PC-9 (cell line): Measurements from ENCODE around the gene ZNF736. TPM values are rescaled to one million over a fixed set of nuclear protein-coding genes. Genes with fewer than 3 reads are reported as not detected.
"Not testable (repeated sequence)": the region's sequence is repeated elsewhere in the genome, so short reads cannot be mapped to it uniquely, and the experiment has no call there.

Source experiments
- BruUV-seq: library from RNA; stranded (reverse); fragments of 400-500 nt; replicated peaks from 2 replicates; lab custom pipeline; 2021; lab: Mats Ljungman, UMichigan
- CTCF ChIA-PET: fragments of 300-600 bp; sonication (Branson Sonifier 250); formaldehyde crosslinking; loops from one replicate; lab custom pipeline; 2022; ENCODE audit warnings: antibody characterized with exemption; lab: Charles Lee
- POLR2A ChIA-PET: fragments of 300-600 bp; sonication (Branson Sonifier 250); formaldehyde crosslinking; loops from one replicate; lab custom pipeline; 2022; ENCODE audit warnings: antibody characterized with exemption; ENCODE audit not compliant: unreplicated experiment; lab: Charles Lee
- DNase-seq, 2 experiments: peaks; one replicate each; pipeline versions ENCODE4 v3.0.0 to v3.0.0-alpha.2; 2015 to 2022; ENCODE audit warnings: mixed read lengths in 1 of 2
- H2AFZ ChIP-seq: fragments of 200-600 bp; sonication (generic); 2 replicates; pipeline ENCODE4 v1.8.1; 2017; ENCODE audit warnings: antibody characterized with exemption
- H3F3A ChIP-seq: fragments of 200-600 bp; sonication (generic); 2 replicates; pipeline ENCODE4 v1.8.1; 2017; ENCODE audit warnings: antibody characterized with exemption, mild to moderate bottlenecking, low read depth; ENCODE audit not compliant: insufficient read depth
- H3K27ac ChIP-seq: fragments of 200-600 bp; sonication (generic); 2 replicates; pipeline ENCODE4 v1.6.1; 2016; ENCODE audit warnings: mixed run types
- H3K27me3 ChIP-seq: fragments of 200-600 bp; sonication (generic); 2 replicates; pipeline ENCODE4 v1.6.1; 2016; ENCODE audit warnings: low read depth, mixed run types; ENCODE audit not compliant: insufficient read depth
- H3K36me3 ChIP-seq: fragments of 200-600 bp; sonication (generic); 2 replicates; pipeline ENCODE4 v1.6.1; 2016; ENCODE audit warnings: low read depth, mixed run types
- H3K4me1 ChIP-seq: fragments of 200-600 bp; sonication (generic); replicated peaks from 2 replicates; pipeline ENCODE4 v1.6.1; 2016; ENCODE audit warnings: mixed run types; ENCODE audit not compliant: insufficient read depth
- H3K4me2 ChIP-seq: fragments of 200-600 bp; sonication (generic); 2 replicates; pipeline ENCODE4 v1.6.1; 2017; ENCODE audit warnings: mixed run types
- H3K4me3 ChIP-seq: fragments of 200-600 bp; sonication (generic); 2 replicates; pipeline ENCODE4 v1.6.1; 2016; ENCODE audit warnings: mixed run types
- H3K79me2 ChIP-seq: fragments of 200-600 bp; sonication (generic); 2 replicates; pipeline ENCODE4 v1.6.1; 2017; ENCODE audit warnings: low read depth, mixed run types
- H3K9me2 ChIP-seq: fragments of 200-600 bp; sonication (generic); 2 replicates; pipeline ENCODE4 v1.8.1; 2017; ENCODE audit warnings: mild to moderate bottlenecking; ENCODE audit not compliant: insufficient read depth
- H3K9me3 ChIP-seq: fragments of 200-600 bp; sonication (generic); 2 replicates; pipeline ENCODE4 v1.8.1; 2016; ENCODE audit warnings: low read depth; ENCODE audit not compliant: insufficient read depth
- H4K20me1 ChIP-seq: fragments of 200-600 bp; sonication (generic); 2 replicates; pipeline ENCODE4 v1.8.1; 2017; ENCODE audit not compliant: insufficient read depth
- CTCF ChIP-seq: fragments of 200-600 bp; sonication (generic); conservative IDR thresholded peaks from 2 replicates; pipeline ENCODE4 v1.6.1; 2017; ENCODE audit warnings: mixed run types, antibody characterized with exemption, mild to moderate bottlenecking, moderate library complexity
- EZH2 ChIP-seq: fragments of 200-600 bp; sonication (generic); IDR thresholded peaks from 2 replicates; pipeline ENCODE4 v1.8.0; 2017; ENCODE audit warnings: antibody characterized with exemption, low read depth
- intact Hi-C: fragments of 100-400 bp; cut with micrococcal nuclease; formaldehyde crosslinking; loops from one replicate; pipeline ENCODE4 v1.10.0; 2022; ENCODE audit not compliant: unreplicated experiment
- total RNA-seq: library from RNA; stranded (reverse); gene quantifications from 2 replicates; pipeline ENCODE4 v1.2.3, GENCODE V29; 2021

The ZNF736 gene
- total RNA-seq, 1 experiment from 2014 or later = 20.1 TPM

- H3K9me3 ChIP-seq = peaks cover 7% of the 10 kb centered on the region
Observed at GRCh38 chr7:64320547-64321513, 7.1 kb downstream of the ZNF736 start.

GRCh38 chr7:64324166-64324565 lies 10.4 kb downstream of the ZNF736 start:
- H3K4me3 ChIP-seq, H3K27ac ChIP-seq, intact Hi-C loops, H3F3A ChIP-seq, H3K79me2 ChIP-seq, H3K4me2 ChIP-seq, H3K27me3 ChIP-seq, H4K20me1 ChIP-seq, H2AFZ ChIP-seq, POLR2A ChIA-PET, DNase-seq, H3K36me3 ChIP-seq, H3K4me1 ChIP-seq, BruUV-seq, H3K9me2 ChIP-seq, CTCF ChIA-PET: not testable (repeated sequence)
- peaks cover 21% of the 10 kb centered on the region for H3K9me3 ChIP-seq

More at GRCh38 chr7:64320547-64321513, 7.1 kb downstream of the ZNF736 start:
- BruUV-seq = no TSS peak
- no peak overlapping the region for H3K27ac ChIP-seq
- CTCF ChIA-PET = no interaction called here
- no peaks in the 10 kb centered on the region for H3K27me3 ChIP-seq
- H3K4me1 ChIP-seq = no peaks in the 10 kb centered on the region
- no peak overlapping the region for H3K4me3 ChIP-seq
- no peaks in the 10 kb centered on the region for H4K20me1 ChIP-seq
- intact Hi-C loops = no loop called here
- no peak for DNase-seq
- TF ChIP-seq CTCF = no peak
- TF ChIP-seq EZH2 = no peak
- no peaks in the 10 kb centered on the region; the same call in 1 of the 2 replicates for H3K36me3 ChIP-seq
- POLR2A ChIA-PET = no interaction called here
- H3F3A ChIP-seq = no peaks in the 10 kb centered on the region
- H3K4me2 ChIP-seq = no peak overlapping the region
- H2AFZ ChIP-seq = no peak overlapping the region
- H3K79me2 ChIP-seq = peaks cover 9% of the 10 kb centered on the region; the same call in 1 of the 2 replicates
- no peaks in the 10 kb centered on the region for H3K9me2 ChIP-seq

- peaks cover 33% of the 10 kb centered on the region; the same call in 1 of the 2 replicates for H3K9me3 ChIP-seq
- H3K27ac ChIP-seq, POLR2A ChIA-PET, intact Hi-C loops, H4K20me1 ChIP-seq, CTCF ChIA-PET, H2AFZ ChIP-seq, BruUV-seq, H3K4me1 ChIP-seq, H3K27me3 ChIP-seq, H3K4me2 ChIP-seq, H3K4me3 ChIP-seq, H3K9me2 ChIP-seq, DNase-seq, H3F3A ChIP-seq, H3K36me3 ChIP-seq, H3K79me2 ChIP-seq: not testable (repeated sequence)
Observed at GRCh38 chr7:64348713-64349210, 35.0 kb downstream of the ZNF736 start.

GRCh38 chr7:64359543-64359942 lies 45.8 kb downstream of the ZNF736 start:
- Histone ChIP-seq H3K36me3 (no peaks in the 10 kb centered on the region), H3K79me2 (no peaks in the 10 kb centered on the region), H3K27me3 (no peaks in the 10 kb centered on the region), H3K9me3 (peaks cover 10% of the 10 kb centered on the region), H2AFZ (no peak overlapping the region), H3F3A (no peaks in the 10 kb centered on the region), H3K9me2 (no peaks in the 10 kb centered on the region), H3K27ac (no peak overlapping the region), H4K20me1 (no peaks in the 10 kb centered on the region), H3K4me1 (no peaks in the 10 kb centered on the region), H3K4me3 (no peak overlapping the region), H3K4me2 (no peak overlapping the region)
- no TSS peak for BruUV-seq
- CTCF ChIA-PET = no interaction called here
- intact Hi-C loops = no loop called here
- no peak for DNase-seq
- POLR2A ChIA-PET = no interaction called here
- TF ChIP-seq EZH2 (no peak), CTCF (no peak)
